Uterus (tissue), 2 donors: Measurements from ENCODE around the gene DPF3.

Experiments used
- CTCF ChIP-seq, 4 experiments: fragments of 200-600 bp in 2 of 4; fragments of 450-650 bp in 2 of 4; sonication (generic) in 2 of 4; IDR thresholded peaks; one replicate each; pipeline ENCODE4 v1.5.1; 2016 to 2019; ENCODE audit warnings: antibody characterized with exemption in 4 of 4, mild to moderate bottlenecking in 2 of 4, moderate library complexity in 1 of 4
- POLR2A ChIP-seq, 2 donors: fragments of 450-650 bp; IDR thresholded peaks; one replicate each; pipeline ENCODE4 v1.6.1; 2016; ENCODE audit warnings: antibody characterized with exemption in 2 of 2, mild to moderate bottlenecking in 1 of 2, moderate library complexity in 1 of 2

DNA sequence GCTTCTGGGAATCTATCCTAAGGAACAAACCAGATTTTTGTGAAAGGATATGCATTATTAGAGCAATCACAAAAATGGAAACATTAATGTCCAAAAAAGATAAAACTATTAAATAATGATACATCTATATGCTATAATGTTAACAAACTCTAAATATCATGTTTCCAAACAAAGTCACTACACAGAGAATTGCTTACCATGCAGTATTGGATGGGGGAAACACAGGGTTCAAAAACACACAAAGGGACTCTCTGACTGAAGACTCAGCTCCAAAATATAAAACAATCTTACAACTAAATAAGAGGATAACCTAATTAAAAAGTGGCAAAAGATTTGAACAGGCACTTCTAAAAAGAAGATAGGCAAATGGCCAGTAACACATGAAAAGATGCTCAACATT, 304.2 kb downstream of the DPF3 start:
- TF ChIP-seq CTCF (IDR thresholded peaks at IDR 0.05) (no peak), POLR2A (IDR thresholded peaks at IDR 0.05) (no peak)
